ENCODE data around the gene NEB. TPM values are rescaled to one million over a fixed set of nuclear protein-coding genes. Genes with fewer than 3 reads are reported as not detected.

NEB gene
- total RNA-seq, 3 donors from 2014 or later, result 2.0 to 2.8 (median 2.6) TPM

GRCh38 chr2:151695778-151696177, 38.5 kb downstream of the NEB start:
- H3K27ac ChIP-seq, result no peak overlapping the region
- intact Hi-C loops (cut with DNase I; ENCODE audit: low total_unique reads), result no loop called here
- no peak for DNase-seq (ENCODE audit: low spot score in 2 of 2)
- H3K4me3 ChIP-seq, result no peak overlapping the region
- no peaks in the 10 kb centered on the region for H3K27me3 ChIP-seq
- no peaks in the 10 kb centered on the region for H3K9me3 ChIP-seq
- H3K4me1 ChIP-seq, result no peaks in the 10 kb centered on the region
- TF ChIP-seq POLR2A (IDR thresholded peaks at IDR 0.05) (no peak), POLR2AphosphoS5 (IDR thresholded peaks at IDR 0.05) (no peak), CTCF (IDR thresholded peaks at IDR 0.05) (no peak)
- H3K36me3 ChIP-seq, result no peaks in the 10 kb centered on the region

GRCh38 chr2:151691631-151692030, 42.6 kb downstream of the NEB start:
- intact Hi-C loops (cut with DNase I; ENCODE audit: low total_unique reads), result no loop called here
- no peak overlapping the region for H3K4me3 ChIP-seq

GRCh38 chr2:151688719-151689118, 45.6 kb downstream of the NEB start:
- DNase-seq (ENCODE audit: low spot score in 2 of 2), result no peak
- Histone ChIP-seq H3K36me3 (no peaks in the 10 kb centered on the region), H3K9me3 (no peaks in the 10 kb centered on the region), H3K4me1 (no peaks in the 10 kb centered on the region), H3K27ac (no peak overlapping the region), H3K27me3 (no peaks in the 10 kb centered on the region), H3K4me3 (no peak overlapping the region)
- intact Hi-C loops (cut with DNase I; ENCODE audit: low total_unique reads), result no loop called here
- TF ChIP-seq POLR2A (IDR thresholded peaks at IDR 0.05) (no peak), CTCF (IDR thresholded peaks at IDR 0.05) (no peak), POLR2AphosphoS5 (IDR thresholded peaks at IDR 0.05) (no peak)

More at GRCh38 chr2:151691631-151692030, 42.6 kb downstream of the NEB start:
- no peaks in the 10 kb centered on the region for H3K36me3 ChIP-seq
- no peak for DNase-seq (ENCODE audit: low spot score in 2 of 2)
- no peaks in the 10 kb centered on the region for H3K27me3 ChIP-seq
- H3K27ac ChIP-seq, result no peak overlapping the region
- no peaks in the 10 kb centered on the region for H3K4me1 ChIP-seq
- TF ChIP-seq POLR2A (IDR thresholded peaks at IDR 0.05) (no peak), CTCF (IDR thresholded peaks at IDR 0.05) (no peak), POLR2AphosphoS5 (IDR thresholded peaks at IDR 0.05) (no peak)
- H3K9me3 ChIP-seq, result no peaks in the 10 kb centered on the region

GRCh38 chr2:151682459-151683003, 51.7 kb downstream of the NEB start:
- Histone ChIP-seq H3K27me3 (no peaks in the 10 kb centered on the region), H3K4me3 (no peak overlapping the region), H3K4me1 (no peaks in the 10 kb centered on the region), H3K36me3 (no peaks in the 10 kb centered on the region), H3K27ac (no peak overlapping the region), H3K9me3 (no peaks in the 10 kb centered on the region)
- intact Hi-C loops (cut with DNase I; ENCODE audit: low total_unique reads), result no loop called here
- TF ChIP-seq POLR2A (IDR thresholded peaks at IDR 0.05) (no peak), CTCF (IDR thresholded peaks at IDR 0.05) (no peak), POLR2AphosphoS5 (IDR thresholded peaks at IDR 0.05) (no peak)
- DNase-seq (ENCODE audit: low spot score in 2 of 2), result no peak

GRCh38 chr2:151681051-151681450, 53.2 kb downstream of the NEB start:
- no peaks in the 10 kb centered on the region for H3K9me3 ChIP-seq
- H3K4me3 ChIP-seq, result no peak overlapping the region
- no peak overlapping the region for H3K27ac ChIP-seq
- TF ChIP-seq POLR2A (IDR thresholded peaks at IDR 0.05), result no peak
- no peak for TF ChIP-seq CTCF (IDR thresholded peaks at IDR 0.05)
- no peak for TF ChIP-seq POLR2AphosphoS5 (IDR thresholded peaks at IDR 0.05)
- no peak for DNase-seq (ENCODE audit: low spot score in 2 of 2)
- H3K27me3 ChIP-seq, result no peaks in the 10 kb centered on the region
- no peaks in the 10 kb centered on the region for H3K36me3 ChIP-seq
- no peaks in the 10 kb centered on the region for H3K4me1 ChIP-seq
- intact Hi-C loops (cut with DNase I; ENCODE audit: low total_unique reads), result no loop called here
